T follicular helper cell (primary cell): ENCODE measurements around the gene FIG4.
"Not testable (repeated sequence)": the region's sequence is repeated elsewhere in the genome, so short reads cannot be mapped to it uniquely, and the experiment has no call there.

Experiments used
- DNase-seq: peaks from one replicate; pipeline ENCODE4 v3.0.0-alpha.2; 2020; ENCODE audit warnings: low read depth
- total RNA-seq, 2 experiments: gene quantifications; one replicate each; lab custom pipeline; 2026; lab: John Stamatoyannopoulos, UW

Gene FIG4
- 17.1 to 28.3 reads per million in 2 experiments for total RNA-seq

- DNase-seq: peak; percentile 81
Observed at GRCh38 chr6:109690737-109691621, at the start of gene FIG4, which contains the start of gene AK9. TSS of gene FIG4 (plus strand) at chr6:109691296. CDS start at chr6:109691436, 140 bp downstream. TSS of gene AK9 (minus strand) at chr6:109691202. CDS start at chr6:109675745, 15,457 bp downstream.

- no peak for DNase-seq
Observed at GRCh38 chr6:109644131-109644530, 47.0 kb upstream of the FIG4 start.

DNA sequence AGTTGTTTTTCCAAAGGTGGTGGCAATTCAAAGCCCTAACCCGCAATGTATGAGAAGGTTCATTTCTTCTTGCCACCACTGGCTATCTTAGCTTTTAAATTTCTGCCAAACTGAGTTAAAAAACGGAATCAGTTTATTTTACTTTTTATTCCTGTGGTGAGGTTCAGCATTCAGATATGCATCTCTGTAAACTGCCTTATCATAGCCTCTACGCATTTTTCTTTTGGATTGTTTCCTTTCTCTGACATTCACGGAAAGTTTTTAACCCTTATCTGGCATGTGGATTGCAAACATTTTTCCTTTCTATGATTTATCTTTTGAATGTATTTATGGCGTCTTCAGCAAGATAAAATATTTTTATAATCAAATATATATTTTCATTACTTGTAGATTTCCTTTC, 37.8 kb upstream of the FIG4 start:
- no peak for DNase-seq

DNA sequence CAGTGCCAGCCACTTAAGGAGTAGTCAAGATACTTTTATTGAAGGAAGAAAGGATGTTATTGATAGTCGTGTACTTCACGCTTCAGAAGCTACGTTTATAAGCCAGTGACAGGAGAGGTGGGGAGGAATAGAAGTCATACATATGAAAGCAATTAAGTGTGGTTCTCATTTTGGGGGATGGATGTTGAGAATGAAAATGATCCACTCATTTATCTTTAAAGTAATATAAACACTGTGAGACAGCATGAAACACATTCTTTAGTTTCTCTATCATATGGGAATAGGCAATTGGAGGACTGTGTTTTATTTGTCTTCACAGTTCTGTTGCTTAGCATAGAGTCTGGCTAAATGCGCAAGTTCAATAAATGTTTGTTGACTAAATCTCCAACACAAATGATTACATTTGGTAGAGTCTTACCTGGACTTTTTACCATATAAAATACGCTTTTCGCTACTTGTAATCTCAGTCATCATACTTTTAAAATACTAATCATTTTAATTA, 35.3 kb upstream of the FIG4 start:
- DNase-seq: no peak

- DNase-seq: no peak
Observed at GRCh38 chr6:109660526-109661320, 30.4 kb upstream of the FIG4 start.

GRCh38 chr6:109662192-109662591, 28.9 kb upstream of the FIG4 start:
- DNase-seq: no peak

GRCh38 chr6:109669811-109670210, 21.3 kb upstream of the FIG4 start:
- DNase-seq: no peak

- DNase-seq: no peak
Observed at GRCh38 chr6:109671733-109672132, 19.4 kb upstream of the FIG4 start.

DNA sequence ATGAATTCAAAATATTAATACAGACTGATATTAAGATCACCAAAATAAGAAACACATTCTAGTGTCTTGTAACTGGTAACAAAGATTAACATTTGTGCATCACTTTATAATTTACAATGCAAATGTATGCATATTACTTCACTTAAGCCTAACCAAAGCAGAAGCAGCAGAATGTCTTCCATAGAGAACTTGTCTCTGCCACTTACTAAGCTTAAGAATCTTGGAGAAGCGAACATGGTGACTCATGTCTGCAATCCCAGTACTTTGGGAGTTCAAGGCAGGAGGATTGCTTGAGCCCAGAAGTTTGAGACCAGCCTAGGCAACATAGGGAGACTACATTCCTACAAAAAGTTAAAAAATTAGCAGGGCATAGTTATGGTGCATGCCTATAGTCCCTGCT, 18.9 kb upstream of the FIG4 start:
- DNase-seq: no peak

DNA sequence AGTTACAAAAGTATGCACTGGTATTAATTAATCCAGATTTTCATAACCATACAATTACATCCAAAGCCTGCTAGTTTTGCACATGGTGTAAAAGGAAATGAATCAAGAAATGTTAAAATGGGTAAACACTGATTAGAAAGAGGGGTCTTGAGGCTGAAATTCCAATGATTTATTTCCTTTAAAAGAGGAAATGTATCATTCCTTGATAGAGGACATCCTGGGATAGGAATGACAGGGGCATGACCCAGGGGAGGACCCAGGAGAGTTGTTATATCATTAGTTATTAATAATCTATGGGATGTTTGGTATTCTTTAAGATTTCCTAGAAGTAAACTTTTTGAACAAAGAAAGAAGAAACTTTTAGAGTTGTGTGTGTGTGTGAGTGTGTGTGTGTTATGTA, 18.3 kb upstream of the FIG4 start:
- no peak for DNase-seq

DNA sequence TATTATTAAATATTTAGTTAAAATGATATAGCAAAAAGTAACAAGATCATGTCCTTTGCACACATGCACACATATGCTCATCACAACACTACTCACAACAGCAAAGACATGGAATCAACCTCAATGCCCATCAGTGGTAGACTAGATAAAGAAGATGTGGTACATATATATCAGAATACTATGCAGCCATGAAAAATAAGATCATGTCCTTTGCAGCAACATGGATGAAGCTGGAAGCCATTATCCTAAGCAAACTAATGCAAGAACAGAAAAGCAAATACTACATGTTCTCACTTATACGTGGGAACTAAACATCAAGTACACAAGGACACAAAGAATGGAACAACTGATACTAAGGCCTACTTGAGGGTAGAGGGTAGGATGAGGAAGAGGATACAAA, 14.4 kb upstream of the FIG4 start:
- no peak for DNase-seq

- DNase-seq: no peak
Observed at GRCh38 chr6:109678240-109678639, 12.9 kb upstream of the FIG4 start.

DNA sequence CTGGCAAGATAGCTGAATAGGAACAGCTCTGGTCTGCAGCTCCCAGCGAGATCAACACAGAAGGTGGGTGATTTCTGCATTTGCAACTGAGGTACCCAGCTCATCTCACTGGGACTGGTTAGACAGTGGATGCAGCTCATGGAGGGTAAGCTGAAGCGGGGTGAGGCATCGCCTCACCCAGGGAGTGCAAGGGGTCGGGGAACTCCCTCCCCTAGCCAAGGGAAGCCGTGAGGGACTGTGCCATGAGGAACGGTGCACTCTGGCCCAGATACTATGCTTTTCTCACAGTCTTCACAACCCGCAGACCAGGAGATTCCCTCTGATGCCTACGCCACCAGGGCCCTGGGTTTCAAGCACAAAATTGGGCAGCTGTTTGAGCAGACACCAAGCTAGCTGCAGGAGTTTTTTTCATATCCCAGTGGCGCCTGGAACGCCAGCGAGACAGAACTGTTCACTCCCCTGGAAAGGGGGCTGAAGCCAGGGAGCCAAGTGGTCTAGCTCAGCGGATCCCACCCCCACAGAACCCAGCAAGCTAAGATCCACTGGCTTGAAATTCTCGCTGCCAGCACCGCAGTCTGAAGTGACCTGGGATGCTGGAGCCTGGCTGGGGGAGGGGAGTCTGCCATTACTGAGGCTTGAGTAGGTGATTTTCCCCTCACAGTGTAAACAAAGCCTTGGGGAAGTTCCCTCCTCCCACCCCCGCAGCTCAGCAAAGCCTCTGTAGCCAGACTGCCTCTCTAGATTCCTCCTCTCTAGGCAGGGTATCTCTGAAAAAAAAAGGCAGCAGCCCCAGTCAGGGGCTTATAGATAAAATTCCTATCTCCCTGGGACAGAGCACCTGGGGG, 12.2 kb upstream of the FIG4 start:
- DNase-seq: not testable (repeated sequence)

GRCh38 chr6:109686566-109687265, 4.4 kb upstream of the FIG4 start:
- no peak for DNase-seq

- no peak for DNase-seq
Observed at GRCh38 chr6:109687271-109687761, 3.8 kb upstream of the FIG4 start.

DNA sequence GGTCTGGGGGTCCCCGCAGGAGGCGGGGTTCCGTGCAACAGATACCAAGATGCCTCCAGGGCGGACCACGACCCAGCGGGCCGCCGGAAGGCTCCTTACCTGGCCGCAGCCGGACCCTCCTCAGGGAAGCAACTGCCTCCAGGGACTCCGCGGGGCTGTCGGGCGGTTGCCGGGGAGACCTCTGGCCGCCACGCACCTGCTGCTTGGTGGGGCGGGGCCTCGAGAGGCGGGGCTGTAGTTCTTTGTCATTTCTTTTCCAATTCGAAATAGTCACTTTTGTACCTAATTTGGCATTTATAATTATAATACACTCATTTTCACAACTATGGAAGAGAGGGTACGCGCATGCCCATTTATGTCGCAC, 741 bp upstream of the FIG4 start:
- peak; percentile 47 for DNase-seq

- no peak for DNase-seq
Observed at GRCh38 chr6:109693111-109693510, 2.0 kb downstream of the FIG4 start.

GRCh38 chr6:109695468-109695867, 4.4 kb downstream of the FIG4 start:
- DNase-seq: no peak

DNA sequence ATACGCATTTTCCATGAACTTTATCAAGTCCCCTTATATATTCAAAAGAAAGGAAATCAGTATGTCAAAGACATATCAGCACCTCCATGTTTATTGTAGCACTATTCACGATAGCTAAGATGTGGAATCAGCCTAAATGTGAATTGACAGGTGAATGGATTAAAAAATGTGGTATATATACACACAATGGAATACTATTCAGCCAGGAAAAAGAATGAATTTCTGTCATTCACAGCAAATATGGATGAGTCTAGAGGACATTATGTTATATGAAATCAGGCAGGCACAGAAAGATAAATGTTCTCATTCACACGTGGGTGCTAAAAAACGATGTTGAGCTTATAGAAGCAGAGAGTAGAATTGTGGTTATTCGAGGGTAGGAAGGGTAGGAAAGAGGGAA, 5.3 kb downstream of the FIG4 start:
- no peak for DNase-seq

DNA sequence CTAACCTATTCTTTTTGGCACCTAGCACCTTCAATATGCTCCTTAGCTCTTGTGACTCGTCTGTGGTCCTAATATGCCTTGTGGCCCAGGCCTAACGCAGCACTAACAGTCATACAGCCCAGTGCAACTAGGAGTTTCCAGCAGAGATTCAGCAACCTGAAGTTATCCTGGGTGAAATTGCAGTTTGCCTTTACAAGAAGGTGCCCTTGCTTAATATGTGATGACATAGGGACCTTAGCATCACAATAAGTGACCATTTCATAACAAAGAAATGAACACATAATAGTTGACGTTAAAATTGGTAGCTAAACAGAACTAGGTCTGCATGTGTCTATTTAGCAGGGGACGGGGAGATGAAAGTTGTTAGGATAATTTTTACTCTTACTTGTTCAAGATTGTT, 10.1 kb downstream of the FIG4 start:
- no peak for DNase-seq

DNA sequence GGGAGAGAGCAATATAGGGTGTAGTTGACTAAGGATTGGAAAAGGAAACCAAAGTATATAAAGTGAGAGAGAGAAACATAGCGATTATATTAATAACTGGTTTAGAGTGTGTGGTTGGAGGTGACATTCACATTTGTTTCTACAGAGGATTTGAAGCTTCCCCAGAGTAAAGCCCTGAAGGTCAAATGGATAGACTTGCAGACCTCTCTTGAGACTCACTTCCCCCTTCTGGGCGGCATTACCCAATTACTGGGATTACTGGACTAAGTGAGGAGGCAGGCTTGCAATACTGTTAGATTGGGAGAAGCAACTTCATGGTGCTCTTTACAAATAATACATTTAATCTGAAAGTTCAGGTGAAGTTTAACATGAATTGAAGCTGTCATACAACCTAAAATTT, 10.7 kb downstream of the FIG4 start:
- no peak for DNase-seq
